Activated T-cell treated with anti-CD3 and anti-CD28 coated beads, Interleukin-2, amount 50 U/mL, for 4 hours (primary cell): ENCODE measurements around the gene BST2. TPM values are rescaled to one million over a fixed set of nuclear protein-coding genes. Genes with fewer than 3 reads are reported as not detected.
"Not testable (repeated sequence)": the region's sequence is repeated elsewhere in the genome, so short reads cannot be mapped to it uniquely, and the experiment has no call there.

ENCODE experiments used
- ATAC-seq, 2 donors: fragments of 200-7000 bp; cut with Tn5 transposase; one replicate each; pipeline ENCODE4 v1.10.0; 2021
- DNase-seq: peaks from one replicate; pipeline ENCODE4 v3.0.0-alpha.2; 2020
- H3K27me3 Mint-ChIP-seq: one replicate; pipeline ENCODE4 v1.8.0; 2021; ENCODE audit warnings: low read depth, mixed read lengths
- H3K36me3 Mint-ChIP-seq: one replicate; pipeline ENCODE4 v1.8.0; 2022; ENCODE audit warnings: mixed read lengths; ENCODE audit not compliant: insufficient read depth
- H3K4me1 Mint-ChIP-seq: one replicate; pipeline ENCODE4 v1.8.0; 2021; ENCODE audit warnings: low read depth, mixed read lengths
- H3K4me3 Mint-ChIP-seq: one replicate; pipeline ENCODE4 v1.8.0; 2021; ENCODE audit warnings: mild to moderate bottlenecking, moderate library complexity, mixed read lengths
- H3K9me3 Mint-ChIP-seq: one replicate; pipeline ENCODE4 v1.8.0; 2021; ENCODE audit warnings: mixed read lengths
- total RNA-seq, 3 donors: library from RNA; stranded (reverse); gene quantifications; one replicate each; pipeline ENCODE4 v1.2.1, GENCODE V29; 2021

The BST2 gene
- total RNA-seq, 3 donors from 2014 or later = 85.9 to 120 (median 105) TPM

DNA sequence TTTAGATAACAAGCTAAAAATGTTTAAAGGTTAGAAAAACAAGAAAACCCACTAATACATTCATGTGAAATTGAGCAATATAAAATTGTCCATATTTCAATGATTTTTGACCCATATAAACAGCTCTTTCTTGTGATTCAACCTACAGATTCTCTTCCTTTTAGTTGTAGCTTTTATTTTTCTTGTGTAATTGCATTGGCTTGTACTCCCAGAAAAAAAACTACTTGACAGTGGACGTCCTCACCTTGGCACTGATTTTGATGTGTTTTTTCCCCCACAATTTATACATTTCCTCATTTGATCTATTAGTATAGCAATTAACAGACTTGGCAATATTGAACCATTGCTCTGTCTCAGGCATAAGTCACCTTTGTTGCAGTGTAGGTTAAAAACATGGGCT is 16.1 kb downstream of the BST2 start:
- H3K4me3 Mint-ChIP-seq = peak overlapping the region; percentile 33
- H3K4me1 Mint-ChIP-seq = peaks cover 14% of the 10 kb centered on the region
- H3K9me3 Mint-ChIP-seq = no peaks in the 10 kb centered on the region
- ATAC-seq = no peak
- H3K36me3 Mint-ChIP-seq = no peaks in the 10 kb centered on the region
- H3K27me3 Mint-ChIP-seq = no peaks in the 10 kb centered on the region
- DNase-seq = no peak

DNA sequence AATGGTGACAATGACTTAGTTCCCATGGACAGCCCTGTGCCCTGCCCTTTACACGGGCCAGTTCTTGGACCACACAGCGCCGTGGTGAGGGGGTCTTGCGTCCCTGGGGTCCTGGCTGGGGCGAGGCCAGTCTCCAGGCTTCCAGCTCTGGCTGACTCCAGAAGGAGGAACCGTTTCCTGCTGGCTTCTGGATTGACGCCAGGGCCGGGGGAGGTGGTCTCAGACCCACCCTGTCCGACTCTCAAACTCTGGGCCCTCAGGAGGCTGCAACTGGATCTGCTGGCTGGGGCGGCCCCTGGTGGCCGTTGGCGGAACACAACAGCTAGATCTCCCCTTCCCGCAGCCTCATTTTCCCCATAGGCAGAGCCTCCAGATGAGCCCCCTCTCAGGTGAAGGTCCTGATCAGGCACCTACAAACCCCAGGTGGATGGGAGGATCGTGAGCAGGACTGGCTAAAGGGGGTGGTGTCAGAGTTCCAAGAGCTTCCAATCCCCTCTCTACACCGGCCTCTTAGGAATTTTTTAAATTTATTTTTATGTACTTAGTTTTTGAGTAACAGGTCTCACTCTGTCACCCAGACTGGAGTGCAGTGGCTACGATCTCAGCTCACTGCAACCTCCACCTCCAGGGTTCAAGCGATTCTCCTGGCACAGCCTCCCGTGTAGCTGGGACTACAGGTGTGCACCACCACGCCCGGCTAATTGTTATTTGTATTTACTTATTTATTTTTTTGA is 19.4 kb downstream of the BST2 start:
- no peaks in the 10 kb centered on the region for H3K27me3 Mint-ChIP-seq
- peak; percentile 49 for DNase-seq
- H3K4me1 Mint-ChIP-seq = peaks cover 11% of the 10 kb centered on the region
- H3K4me3 Mint-ChIP-seq = no peak overlapping the region
- no peaks in the 10 kb centered on the region for H3K9me3 Mint-ChIP-seq
- ATAC-seq = peak; percentile 45 to 60
- no peaks in the 10 kb centered on the region for H3K36me3 Mint-ChIP-seq

DNA sequence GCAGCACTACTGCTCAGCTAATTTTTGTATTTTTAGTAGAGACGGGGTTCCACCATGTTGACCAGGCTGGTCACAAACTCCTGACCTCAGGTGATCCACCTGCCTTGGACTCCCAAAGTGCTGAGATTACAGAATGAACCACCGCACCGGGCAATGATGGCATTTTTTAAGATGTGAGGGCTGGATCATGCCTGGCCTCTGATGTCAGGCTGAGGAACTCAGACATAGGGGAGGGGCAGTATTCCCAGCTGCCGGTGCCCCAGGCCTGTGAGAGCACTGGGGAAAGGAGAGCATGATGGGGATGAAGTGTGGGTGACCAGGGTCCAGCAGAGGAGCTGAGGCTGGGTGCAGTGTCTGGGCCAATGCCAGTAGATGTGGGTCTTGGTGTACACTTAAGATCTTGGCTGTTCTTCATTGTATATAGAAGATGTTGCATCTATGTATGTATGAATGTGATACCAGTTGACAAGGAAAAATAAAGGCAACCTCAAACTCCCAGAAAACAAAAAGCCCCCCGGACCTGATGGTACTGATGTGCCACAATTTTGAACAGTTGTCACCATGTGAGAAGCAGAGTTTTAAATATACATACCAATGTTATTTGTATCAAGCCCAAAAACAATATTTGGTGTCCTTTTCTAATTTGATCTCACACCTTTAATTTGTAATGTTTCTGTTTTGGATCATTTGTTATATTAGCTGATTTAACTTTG is 24.8 kb downstream of the BST2 start:
- H3K9me3 Mint-ChIP-seq = no peaks in the 10 kb centered on the region
- no peak overlapping the region for H3K4me3 Mint-ChIP-seq
- H3K36me3 Mint-ChIP-seq = no peaks in the 10 kb centered on the region
- no peak for DNase-seq
- ATAC-seq = no peak
- H3K4me1 Mint-ChIP-seq = peaks cover 10% of the 10 kb centered on the region
- peaks cover 14% of the 10 kb centered on the region for H3K27me3 Mint-ChIP-seq

DNA sequence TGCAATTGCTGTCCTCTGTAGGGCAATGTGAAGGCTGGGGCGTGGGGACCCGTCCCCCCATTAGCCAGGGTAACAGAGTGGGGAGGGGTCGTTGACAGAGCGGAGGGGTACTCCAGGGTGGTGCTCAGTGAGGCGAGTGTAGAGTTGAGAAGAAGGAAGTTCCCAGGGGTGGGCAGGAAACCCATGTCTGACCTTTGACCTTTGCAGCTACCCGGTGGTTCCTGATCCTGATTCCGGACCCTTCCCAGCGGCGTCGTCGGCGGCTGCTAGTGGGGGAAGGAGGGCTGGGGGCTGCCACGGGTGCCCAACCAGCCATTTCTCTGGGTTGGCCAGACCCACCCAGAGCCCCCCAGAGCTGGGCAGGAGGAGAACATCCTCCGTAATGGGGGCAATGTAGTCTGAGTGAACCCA is 26.2 kb downstream of the BST2 start:
- H3K9me3 Mint-ChIP-seq = no peaks in the 10 kb centered on the region
- ATAC-seq (no peak), DNase-seq (no peak)
- H3K27me3 Mint-ChIP-seq = peaks cover 14% of the 10 kb centered on the region
- H3K4me3 Mint-ChIP-seq = peak overlapping the region; percentile 6
- peaks cover 10% of the 10 kb centered on the region for H3K4me1 Mint-ChIP-seq
- H3K36me3 Mint-ChIP-seq = no peaks in the 10 kb centered on the region

DNA sequence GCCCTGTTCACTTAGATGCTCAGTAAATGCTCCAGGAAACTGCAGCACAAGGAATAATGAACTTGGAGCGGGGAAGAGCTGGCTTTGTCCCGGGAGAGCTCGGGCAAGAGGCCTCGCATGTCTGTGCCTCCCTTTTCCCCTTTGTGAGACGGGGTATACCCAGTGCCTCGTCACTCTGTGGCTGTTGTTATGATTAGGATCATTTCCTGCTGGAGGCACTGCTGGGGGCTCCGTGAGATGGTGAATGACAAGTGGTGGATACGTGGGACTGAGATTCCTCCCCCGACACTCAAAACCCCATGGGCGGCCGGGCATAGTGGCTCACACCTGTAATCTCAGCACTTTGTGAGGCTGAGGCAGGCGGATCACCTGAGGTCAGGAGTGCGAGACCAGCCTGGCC is 27.2 kb downstream of the BST2 start:
- H3K36me3 Mint-ChIP-seq = no peaks in the 10 kb centered on the region
- H3K4me1 Mint-ChIP-seq = peaks cover 8% of the 10 kb centered on the region
- H3K27me3 Mint-ChIP-seq = peaks cover 14% of the 10 kb centered on the region
- no peaks in the 10 kb centered on the region for H3K9me3 Mint-ChIP-seq
- ATAC-seq (no peak), DNase-seq (no peak)
- H3K4me3 Mint-ChIP-seq = no peak overlapping the region

DNA sequence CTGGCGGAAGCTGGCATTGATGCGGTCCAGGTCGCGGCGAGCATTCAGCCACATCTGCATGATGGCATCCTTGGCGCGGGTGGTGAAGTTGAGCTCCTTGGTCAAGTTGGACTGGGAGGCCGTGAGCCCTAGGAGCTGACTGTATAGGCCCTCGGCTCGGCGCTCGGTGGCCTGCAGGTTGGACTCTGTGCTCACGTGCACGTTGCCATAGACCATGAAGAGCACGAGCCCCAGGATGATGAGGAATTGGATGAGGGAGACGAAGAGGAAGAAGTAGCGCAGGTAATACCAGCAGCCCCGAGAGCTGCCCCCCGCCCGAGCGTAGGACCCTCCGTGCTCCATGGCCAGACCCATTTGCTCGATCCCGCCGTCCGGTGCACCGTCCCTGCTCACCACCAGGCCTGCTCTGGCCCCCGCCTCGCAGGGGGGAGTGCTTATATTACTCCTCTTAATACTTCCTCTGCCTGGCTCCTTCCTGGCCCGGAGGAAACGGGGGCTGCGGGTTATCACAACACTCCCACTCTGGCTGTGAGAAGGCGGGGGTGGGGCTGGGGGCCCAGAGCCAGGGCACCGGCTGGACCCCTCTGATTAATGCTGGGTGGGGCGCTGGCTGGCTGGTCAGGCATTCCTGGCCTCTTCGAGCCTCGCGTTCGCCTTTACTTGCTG is 28.4 kb downstream of the BST2 start, which contains the start of gene PLVAP:
Gene PLVAP (minus strand): TSS at position 408 of the 666 bp plus-strand sequence. CDS start 54 bp downstream, at position 354.
- Mint-ChIP-seq H3K36me3 (no peaks in the 10 kb centered on the region), H3K9me3 (no peaks in the 10 kb centered on the region), H3K27me3 (peaks cover 17% of the 10 kb centered on the region)

DNA sequence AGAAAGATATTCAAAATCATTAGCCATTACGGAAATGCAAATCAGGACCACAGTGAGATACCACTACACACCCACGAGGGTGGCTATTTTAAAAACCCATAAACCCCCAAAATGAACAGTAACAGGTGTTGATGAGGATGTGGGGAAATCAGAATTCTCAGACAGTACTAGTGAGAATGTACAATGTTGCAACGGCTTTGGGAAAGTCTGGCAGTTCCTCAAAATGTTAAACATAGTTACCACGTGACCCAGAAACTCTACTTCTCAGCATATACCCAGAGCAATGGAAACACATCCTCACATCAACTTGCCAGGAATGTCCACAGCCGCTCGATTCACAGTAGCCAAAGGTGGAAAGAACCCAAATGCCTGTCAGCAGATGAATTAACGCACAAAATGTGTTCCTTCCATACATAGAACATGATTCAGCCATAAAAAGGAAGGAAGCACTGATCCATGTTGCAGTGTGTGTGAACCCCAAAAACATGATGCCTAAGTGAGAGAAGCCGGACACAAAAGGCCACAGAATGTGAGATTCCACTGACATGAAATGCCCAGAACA is 35.3 kb downstream of the BST2 start:
- ATAC-seq = no peak
- peaks cover 3% of the 10 kb centered on the region for H3K4me1 Mint-ChIP-seq
- H3K4me3 Mint-ChIP-seq = no peak overlapping the region
- DNase-seq = no peak
- H3K9me3 Mint-ChIP-seq = no peaks in the 10 kb centered on the region
- peaks cover 11% of the 10 kb centered on the region for H3K27me3 Mint-ChIP-seq
- H3K36me3 Mint-ChIP-seq = no peaks in the 10 kb centered on the region

More for the DNA sequence above, 28.4 kb downstream of the BST2 start, which contains the start of gene PLVAP:
- H3K4me3 Mint-ChIP-seq = no peak within 1 kb of the TSS
- no peak for DNase-seq
- peaks cover 3% of the 10 kb centered on the region for H3K4me1 Mint-ChIP-seq
- ATAC-seq = no peak

DNA sequence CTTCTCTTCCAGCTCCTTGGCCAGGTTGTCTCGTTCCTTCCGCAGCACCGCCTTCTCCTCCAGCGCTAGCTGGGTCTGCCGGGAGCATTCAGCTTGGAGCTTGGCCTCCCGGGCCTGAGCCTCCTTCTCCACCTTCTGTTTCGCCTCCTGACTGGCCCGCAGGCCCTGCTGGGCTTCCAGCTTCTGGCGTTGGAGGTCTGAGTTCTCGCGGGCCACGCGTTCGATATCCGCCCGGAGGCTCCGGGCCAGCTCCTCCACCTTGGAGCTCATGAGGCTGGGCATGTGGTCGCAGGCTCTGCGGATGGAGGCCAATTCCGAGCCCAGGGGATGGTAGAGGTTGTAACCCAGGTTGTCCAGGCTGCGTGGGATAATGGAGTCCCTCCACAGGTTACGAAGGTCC is 40.1 kb downstream of the BST2 start:
- Mint-ChIP-seq H3K27me3 (peaks cover 10% of the 10 kb centered on the region), H3K36me3 (no peaks in the 10 kb centered on the region), H3K4me3 (no peak overlapping the region), H3K4me1 (peaks cover 3% of the 10 kb centered on the region), H3K9me3 (no peaks in the 10 kb centered on the region)
- DNase-seq = no peak
- no peak for ATAC-seq

DNA sequence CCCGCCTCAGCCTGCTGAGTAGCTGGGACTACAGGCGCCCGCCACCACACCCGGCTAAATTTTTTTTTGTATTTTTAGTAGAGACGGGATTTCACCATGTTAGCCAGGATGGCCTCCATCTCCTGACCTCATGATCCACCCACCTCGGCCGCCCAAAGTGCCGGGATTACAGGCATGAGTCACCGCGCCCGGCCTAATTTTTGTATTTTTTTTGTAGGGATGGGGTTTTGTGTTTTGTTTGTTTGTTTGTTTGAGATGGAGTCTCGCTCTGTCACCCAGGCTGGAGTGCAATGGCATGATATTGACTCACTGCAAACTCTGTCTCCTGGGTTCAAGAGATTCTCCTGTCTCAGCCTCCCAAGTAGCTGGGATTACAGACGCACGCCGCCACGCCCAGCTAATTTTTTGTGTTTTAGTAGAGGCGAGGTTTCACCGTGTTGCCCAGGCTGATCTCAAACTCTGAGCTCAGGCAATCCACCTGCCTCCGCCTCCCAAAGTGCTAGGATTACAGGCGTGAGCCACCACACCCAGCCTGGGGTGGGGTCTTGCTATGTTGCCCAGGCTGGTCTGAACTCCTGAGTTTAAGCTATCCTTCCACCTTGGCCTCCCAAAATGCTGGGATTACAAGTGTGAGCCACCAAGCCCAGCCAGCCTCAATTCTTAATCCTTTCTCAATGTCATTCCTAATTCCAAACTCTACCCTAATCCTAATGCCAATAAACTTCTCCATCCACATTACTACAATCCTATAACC is 41.4 kb downstream of the BST2 start:
- not testable (repeated sequence) for H3K36me3 Mint-ChIP-seq, H3K27me3 Mint-ChIP-seq, H3K9me3 Mint-ChIP-seq, DNase-seq, ATAC-seq, H3K4me3 Mint-ChIP-seq, H3K4me1 Mint-ChIP-seq

DNA sequence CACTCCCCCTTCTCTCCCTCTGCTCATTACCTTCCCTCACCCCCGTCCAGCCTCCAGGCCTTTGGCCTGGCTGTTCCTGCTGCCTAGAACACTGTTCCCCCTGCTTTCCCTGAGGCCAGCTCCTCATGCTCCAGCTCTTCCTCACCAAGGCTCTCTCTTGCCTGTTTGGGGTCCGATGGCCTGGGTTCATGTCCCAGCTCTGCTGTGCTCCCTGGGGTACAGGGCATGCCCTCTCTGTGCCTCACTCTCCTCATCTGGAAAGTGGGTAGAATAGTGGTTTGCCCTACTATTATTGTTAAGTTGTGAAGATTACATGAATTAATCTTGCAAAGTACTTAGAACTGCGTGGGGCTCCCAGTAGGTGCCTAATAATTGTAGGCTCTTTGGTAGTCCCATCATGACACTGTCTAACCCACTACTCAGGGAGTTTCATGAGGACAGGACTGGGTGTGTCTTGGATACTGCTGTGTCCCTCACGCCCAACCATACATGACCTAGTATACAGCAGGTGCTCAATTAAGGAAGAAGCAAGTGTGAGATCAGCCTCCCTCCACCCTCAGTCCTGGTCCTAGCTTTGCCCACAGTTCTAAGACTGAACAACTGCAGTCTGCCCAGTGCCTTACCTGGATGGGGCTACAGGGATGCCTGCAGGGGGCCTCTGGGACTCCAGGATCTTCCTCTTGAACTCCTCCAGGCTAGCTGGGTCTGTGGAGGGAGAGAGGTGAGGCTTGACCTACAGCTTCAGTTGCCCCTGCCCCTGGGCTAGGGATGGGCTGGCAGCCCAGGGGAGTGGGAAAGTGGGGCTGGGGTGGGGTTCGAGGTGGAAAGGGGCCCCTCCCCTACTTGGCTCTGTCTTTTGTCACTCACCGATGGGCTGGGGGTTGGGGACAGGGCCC is 45.3 kb downstream of the BST2 start:
- H3K9me3 Mint-ChIP-seq = no peaks in the 10 kb centered on the region
- no peak for ATAC-seq
- no peak for DNase-seq
- no peaks in the 10 kb centered on the region for H3K36me3 Mint-ChIP-seq
- no peaks in the 10 kb centered on the region for H3K4me1 Mint-ChIP-seq
- H3K4me3 Mint-ChIP-seq = no peak overlapping the region
- H3K27me3 Mint-ChIP-seq = peaks cover 2% of the 10 kb centered on the region

DNA sequence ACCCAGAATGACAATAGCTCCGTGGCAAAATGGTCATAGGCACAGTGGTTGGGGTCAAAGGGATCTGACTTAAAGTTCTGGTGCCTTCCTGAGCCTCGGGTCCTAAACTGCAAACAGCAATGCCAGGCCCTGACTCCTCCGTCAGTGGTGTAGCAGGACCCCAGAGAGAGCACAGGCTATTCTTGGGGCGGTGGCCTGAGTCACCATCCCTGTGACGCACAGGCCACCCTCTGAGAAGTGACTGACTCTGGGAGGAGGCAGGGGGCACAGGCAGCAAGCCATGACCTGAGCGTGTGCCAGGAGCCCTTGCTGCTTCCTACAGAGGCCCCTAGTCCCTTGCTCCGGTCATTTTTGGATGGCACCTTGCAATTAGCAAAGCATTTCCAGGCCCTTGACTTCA is 47.0 kb downstream of the BST2 start:
- Mint-ChIP-seq H3K4me3 (no peak overlapping the region), H3K27me3 (peaks cover 1% of the 10 kb centered on the region), H3K4me1 (no peaks in the 10 kb centered on the region), H3K9me3 (no peaks in the 10 kb centered on the region), H3K36me3 (no peaks in the 10 kb centered on the region)
- ATAC-seq (no peak), DNase-seq (no peak)

DNA sequence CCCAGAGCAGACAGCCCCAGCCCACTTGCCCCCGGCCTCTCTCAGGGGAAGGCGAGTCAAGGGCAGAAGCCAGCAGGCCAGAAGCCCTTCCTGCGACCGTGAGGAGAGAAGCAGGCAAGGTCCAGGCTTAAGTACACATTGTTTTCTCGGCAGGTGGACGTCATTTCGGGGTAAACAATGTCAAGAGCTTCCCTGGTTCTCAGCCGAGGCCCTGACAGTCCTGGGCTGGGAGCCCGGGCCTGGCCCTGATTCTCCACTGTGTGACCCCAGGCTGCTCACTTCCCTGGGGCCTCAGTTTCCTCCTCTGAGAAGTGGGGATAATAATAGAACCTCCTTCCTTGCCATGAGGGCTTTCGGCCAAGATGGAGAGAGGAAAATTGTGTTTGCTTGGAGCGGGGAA is 47.7 kb downstream of the BST2 start:
- H3K9me3 Mint-ChIP-seq = no peaks in the 10 kb centered on the region
- H3K4me1 Mint-ChIP-seq = no peaks in the 10 kb centered on the region
- ATAC-seq (no peak), DNase-seq (no peak)
- no peak overlapping the region for H3K4me3 Mint-ChIP-seq
- H3K36me3 Mint-ChIP-seq = no peaks in the 10 kb centered on the region
- peaks cover 6% of the 10 kb centered on the region for H3K27me3 Mint-ChIP-seq

DNA sequence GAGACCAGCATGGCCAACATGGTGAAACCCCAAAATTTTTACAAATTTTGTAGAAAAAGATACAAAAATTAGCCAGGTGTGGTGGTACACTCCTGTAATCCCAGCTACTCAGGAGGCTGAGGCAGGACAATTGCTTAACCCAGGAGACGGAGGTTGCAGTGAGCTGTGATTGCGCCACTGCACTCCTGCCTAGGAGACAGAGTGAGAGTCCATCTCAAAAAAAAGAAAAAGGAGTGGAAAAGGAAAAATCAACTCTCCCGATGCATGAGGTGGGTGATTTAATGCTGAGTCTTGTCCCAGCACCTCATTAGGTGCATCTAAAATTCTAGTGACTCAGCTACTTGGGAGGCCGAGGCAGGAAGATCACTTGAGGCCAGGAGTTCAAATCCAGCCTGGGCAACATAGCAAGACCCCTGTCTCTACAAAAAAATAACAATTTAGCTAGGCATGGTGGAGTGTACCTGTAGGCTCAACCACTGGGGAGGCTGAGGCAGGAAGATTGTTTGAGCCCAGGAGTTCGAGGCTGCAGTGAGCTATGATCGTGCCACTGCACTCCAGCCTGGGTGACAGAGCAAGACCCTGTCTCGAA is 48.3 kb downstream of the BST2 start:
- no peak overlapping the region for H3K4me3 Mint-ChIP-seq
- no peak for DNase-seq
- H3K27me3 Mint-ChIP-seq = peaks cover 9% of the 10 kb centered on the region
- no peaks in the 10 kb centered on the region for H3K9me3 Mint-ChIP-seq
- no peaks in the 10 kb centered on the region for H3K4me1 Mint-ChIP-seq
- ATAC-seq = no peak
- no peaks in the 10 kb centered on the region for H3K36me3 Mint-ChIP-seq
